Measurements from ENCODE around the gene TENT5C. TPM values are rescaled to one million over a fixed set of nuclear protein-coding genes. Genes with fewer than 3 reads are reported as not detected.
A peak's percentile ranks its signal among the peaks of the same experiment; 100 is the strongest.

Gene TENT5C
- polyA plus RNA-seq, 2 donors, result 0.20 to 0.29 TPM

- no peaks in the 10 kb centered on the region for H3K27me3 ChIP-seq (ENCODE audit: control insufficient read depth in 1 of 2, insufficient read depth in 2 of 2, low read length in 2 of 2)
- WGBS, 2 donors, result 68 to 70% methylated on average over 12 of the region's 12 CpGs
- no peaks in the 10 kb centered on the region for H3K9me3 ChIP-seq (ENCODE audit: control insufficient read depth in 2 of 2, insufficient read depth in 1 of 2, low read depth in 1 of 2, low read length in 1 of 2)
- no peak overlapping the region for H3K27ac ChIP-seq (ENCODE audit: low read depth in 2 of 2, low read length in 1 of 2)
- peaks cover 2 to 12% of the 10 kb centered on the region in 2 donors for H3K4me1 ChIP-seq (ENCODE audit: control insufficient read depth in 2 of 2, insufficient read depth in 2 of 2, low read length in 1 of 2)
- no peaks in the 10 kb centered on the region for H3K36me3 ChIP-seq (ENCODE audit: control insufficient read depth in 2 of 2, insufficient read depth in 2 of 2, low read length in 1 of 2)
- no peak overlapping the region for H3K4me3 ChIP-seq (ENCODE audit: low read depth in 1 of 2, low read length in 2 of 2)
Observed at GRCh38 chr1:117655220-117655577, 49.4 kb downstream of the TENT5C start.

DNA sequence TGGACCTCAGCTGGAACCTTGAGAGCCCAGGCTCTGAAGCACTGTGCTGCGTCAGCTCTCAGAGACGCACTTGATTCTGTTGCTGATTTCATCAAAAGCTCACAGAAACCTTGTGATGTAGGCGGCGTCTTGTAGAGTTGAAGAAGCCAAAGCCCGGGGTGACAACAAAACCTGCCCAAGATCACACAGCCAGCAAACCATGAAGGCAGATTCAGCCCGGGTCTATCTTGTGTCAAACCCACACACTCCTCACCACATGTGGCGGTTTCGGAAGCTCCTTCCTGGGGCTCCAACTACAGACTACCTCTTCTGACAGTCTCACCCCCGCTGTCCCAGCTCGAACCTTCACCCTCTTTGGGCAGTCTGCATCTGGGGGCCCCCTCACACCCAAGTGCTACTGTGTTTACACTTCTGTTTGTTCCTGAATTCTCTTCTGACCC lies 50.4 kb downstream of the TENT5C start:
- Histone ChIP-seq H3K27ac (ENCODE audit: low read depth in 2 of 2, low read length in 1 of 2) (peak overlapping the region in 1 of 2 donors; percentile 3), H3K4me1 (ENCODE audit: control insufficient read depth in 2 of 2, insufficient read depth in 2 of 2, low read length in 1 of 2) (peaks cover 2 to 12% of the 10 kb centered on the region in 2 donors)

GRCh38 chr1:117657031-117657430 lies 51.2 kb downstream of the TENT5C start:
- 16 to 30% methylated on average over 3 of the region's 3 CpGs for WGBS, 2 donors
- H3K27me3 ChIP-seq (ENCODE audit: control insufficient read depth in 1 of 2, insufficient read depth in 2 of 2, low read length in 2 of 2), result no peaks in the 10 kb centered on the region
- H3K4me1 ChIP-seq (ENCODE audit: control insufficient read depth in 2 of 2, insufficient read depth in 2 of 2, low read length in 1 of 2), result peaks cover 2 to 12% of the 10 kb centered on the region in 2 donors
- H3K4me3 ChIP-seq (ENCODE audit: low read depth in 1 of 2, low read length in 2 of 2), result no peak overlapping the region
- H3K9me3 ChIP-seq (ENCODE audit: control insufficient read depth in 2 of 2, insufficient read depth in 1 of 2, low read depth in 1 of 2, low read length in 1 of 2), result no peaks in the 10 kb centered on the region
- H3K36me3 ChIP-seq (ENCODE audit: control insufficient read depth in 2 of 2, insufficient read depth in 2 of 2, low read length in 1 of 2), result no peaks in the 10 kb centered on the region
- H3K27ac ChIP-seq (ENCODE audit: low read depth in 2 of 2, low read length in 1 of 2), result no peak overlapping the region

More for the DNA sequence above, 50.4 kb downstream of the TENT5C start:
- no peaks in the 10 kb centered on the region for H3K27me3 ChIP-seq (ENCODE audit: control insufficient read depth in 1 of 2, insufficient read depth in 2 of 2, low read length in 2 of 2)
- no peaks in the 10 kb centered on the region for H3K9me3 ChIP-seq (ENCODE audit: control insufficient read depth in 2 of 2, insufficient read depth in 1 of 2, low read depth in 1 of 2, low read length in 1 of 2)
- H3K4me3 ChIP-seq (ENCODE audit: low read depth in 1 of 2, low read length in 2 of 2), result no peak overlapping the region
- WGBS, 2 donors, result 66 to 81% methylated on average over 10 of the region's 10 CpGs
- H3K36me3 ChIP-seq (ENCODE audit: control insufficient read depth in 2 of 2, insufficient read depth in 2 of 2, low read length in 1 of 2), result no peaks in the 10 kb centered on the region

DNA sequence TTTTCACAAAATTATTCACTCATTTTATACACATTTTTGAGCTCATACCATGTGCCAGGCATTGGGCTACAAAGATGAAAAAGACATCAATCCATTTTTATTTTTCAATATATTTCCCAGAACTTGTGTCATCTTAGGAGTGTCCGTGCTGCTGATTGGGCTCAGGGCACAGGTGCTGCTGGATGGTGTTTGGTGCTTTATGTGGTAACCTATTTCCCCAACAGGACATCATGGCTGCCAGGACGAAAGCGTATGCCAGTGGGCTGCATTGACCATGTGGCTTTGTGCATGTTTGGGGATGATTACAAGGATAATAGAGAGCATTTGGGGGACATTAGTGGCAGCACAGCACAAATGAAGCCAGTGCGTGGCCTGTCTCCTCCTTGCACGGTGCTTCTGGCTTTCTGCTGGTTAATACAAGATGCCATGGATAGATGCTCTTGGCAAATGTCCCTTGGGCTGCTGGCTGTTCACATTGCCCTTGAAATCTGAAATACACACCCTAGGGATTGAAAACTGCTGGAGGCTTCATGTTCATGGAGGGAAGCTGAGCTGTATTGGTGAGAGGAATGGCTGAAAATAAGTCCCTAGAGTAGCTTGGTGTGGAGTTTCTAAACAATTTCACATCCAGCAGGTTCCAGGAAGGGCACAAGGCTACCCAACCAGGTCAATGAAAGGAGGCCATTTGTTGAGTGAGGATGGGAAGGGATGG lies 52.3 kb downstream of the TENT5C start:
- peaks cover 2 to 12% of the 10 kb centered on the region in 2 donors for H3K4me1 ChIP-seq (ENCODE audit: control insufficient read depth in 2 of 2, insufficient read depth in 2 of 2, low read length in 1 of 2)
- H3K27ac ChIP-seq (ENCODE audit: low read depth in 2 of 2, low read length in 1 of 2), result no peak overlapping the region
- WGBS, 2 donors, result 89 to 92% methylated on average over 5 of the region's 5 CpGs
- no peaks in the 10 kb centered on the region for H3K27me3 ChIP-seq (ENCODE audit: control insufficient read depth in 1 of 2, insufficient read depth in 2 of 2, low read length in 2 of 2)
- H3K4me3 ChIP-seq (ENCODE audit: low read depth in 1 of 2, low read length in 2 of 2), result no peak overlapping the region
- H3K36me3 ChIP-seq (ENCODE audit: control insufficient read depth in 2 of 2, insufficient read depth in 2 of 2, low read length in 1 of 2), result no peaks in the 10 kb centered on the region
- no peaks in the 10 kb centered on the region for H3K9me3 ChIP-seq (ENCODE audit: control insufficient read depth in 2 of 2, insufficient read depth in 1 of 2, low read depth in 1 of 2, low read length in 1 of 2)

DNA sequence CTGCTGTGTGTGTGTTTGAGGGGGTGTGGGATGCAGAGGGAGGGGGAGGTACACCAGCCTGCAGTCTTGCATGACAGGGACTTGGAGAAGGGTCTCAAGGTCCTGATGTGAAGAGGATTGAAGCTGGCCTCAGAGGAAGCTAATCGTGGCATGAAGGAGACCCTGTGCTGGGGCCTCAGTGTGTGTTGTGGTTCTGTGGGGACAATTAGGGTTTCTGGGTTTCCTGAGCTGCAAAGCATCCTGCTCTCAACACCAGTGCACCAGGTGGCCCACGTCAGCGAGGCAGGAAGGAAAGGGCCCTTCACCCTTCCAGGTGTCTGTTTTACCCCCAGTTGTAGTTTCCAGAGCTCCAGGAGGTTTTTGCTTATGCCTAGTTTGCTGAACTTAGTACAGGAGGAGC lies 52.8 kb downstream of the TENT5C start:
- Histone ChIP-seq H3K4me1 (ENCODE audit: control insufficient read depth in 2 of 2, insufficient read depth in 2 of 2, low read length in 1 of 2) (peaks cover 2 to 12% of the 10 kb centered on the region in 2 donors), H3K36me3 (ENCODE audit: control insufficient read depth in 2 of 2, insufficient read depth in 2 of 2, low read length in 1 of 2) (no peaks in the 10 kb centered on the region), H3K27ac (ENCODE audit: low read depth in 2 of 2, low read length in 1 of 2) (no peak overlapping the region), H3K4me3 (ENCODE audit: low read depth in 1 of 2, low read length in 2 of 2) (no peak overlapping the region), H3K9me3 (ENCODE audit: control insufficient read depth in 2 of 2, insufficient read depth in 1 of 2, low read depth in 1 of 2, low read length in 1 of 2) (no peaks in the 10 kb centered on the region), H3K27me3 (ENCODE audit: control insufficient read depth in 1 of 2, insufficient read depth in 2 of 2, low read length in 2 of 2) (no peaks in the 10 kb centered on the region)
- 68 to 72% methylated on average over 3 of the region's 3 CpGs for WGBS, 2 donors

GRCh38 chr1:117659550-117660270 lies 53.9 kb downstream of the TENT5C start:
- WGBS, 2 donors, result 45 to 46% methylated on average over 6 of the region's 6 CpGs
- Histone ChIP-seq H3K27me3 (ENCODE audit: control insufficient read depth in 1 of 2, insufficient read depth in 2 of 2, low read length in 2 of 2) (no peaks in the 10 kb centered on the region), H3K9me3 (ENCODE audit: control insufficient read depth in 2 of 2, insufficient read depth in 1 of 2, low read depth in 1 of 2, low read length in 1 of 2) (no peaks in the 10 kb centered on the region), H3K4me1 (ENCODE audit: control insufficient read depth in 2 of 2, insufficient read depth in 2 of 2, low read length in 1 of 2) (peaks cover 2 to 12% of the 10 kb centered on the region in 2 donors), H3K36me3 (ENCODE audit: control insufficient read depth in 2 of 2, insufficient read depth in 2 of 2, low read length in 1 of 2) (no peaks in the 10 kb centered on the region), H3K27ac (ENCODE audit: low read depth in 2 of 2, low read length in 1 of 2) (no peak overlapping the region), H3K4me3 (ENCODE audit: low read depth in 1 of 2, low read length in 2 of 2) (no peak overlapping the region)

DNA sequence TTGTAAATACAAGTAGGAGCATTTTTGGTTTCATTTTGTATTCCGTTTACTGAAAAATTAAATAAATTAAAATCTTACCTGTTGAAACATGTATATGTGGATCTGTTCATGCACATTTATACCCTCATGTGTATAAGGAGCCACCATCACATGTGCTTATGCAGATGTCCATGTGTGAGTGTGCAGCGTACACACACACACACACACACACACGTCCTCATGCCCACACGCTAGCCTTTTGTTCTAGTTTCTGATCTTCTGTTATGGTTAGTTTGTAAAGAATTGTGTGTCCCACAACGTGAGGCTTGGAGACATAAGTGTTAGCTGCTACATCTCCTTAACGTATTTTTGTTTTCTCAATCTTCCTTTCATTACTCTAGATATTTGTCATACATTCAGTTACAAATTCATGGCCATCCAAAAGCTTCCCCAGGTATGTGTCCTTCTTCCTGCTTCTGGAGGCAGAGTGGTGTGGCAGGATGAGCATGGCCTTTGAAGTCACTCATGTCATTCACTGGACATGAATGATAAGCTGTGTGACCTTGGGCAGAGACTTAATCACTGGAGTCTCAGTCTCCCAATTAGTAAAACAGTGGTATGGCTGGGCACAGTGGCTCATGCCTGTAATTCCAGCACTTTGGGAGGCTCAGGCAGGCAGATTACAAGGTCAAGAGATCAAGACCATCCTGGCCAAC lies 54.6 kb downstream of the TENT5C start:
- Histone ChIP-seq H3K27me3 (ENCODE audit: control insufficient read depth in 1 of 2, insufficient read depth in 2 of 2, low read length in 2 of 2) (no peaks in the 10 kb centered on the region), H3K4me1 (ENCODE audit: control insufficient read depth in 2 of 2, insufficient read depth in 2 of 2, low read length in 1 of 2) (peaks cover 2 to 9% of the 10 kb centered on the region in 2 donors), H3K9me3 (ENCODE audit: control insufficient read depth in 2 of 2, insufficient read depth in 1 of 2, low read depth in 1 of 2, low read length in 1 of 2) (no peaks in the 10 kb centered on the region), H3K4me3 (ENCODE audit: low read depth in 1 of 2, low read length in 2 of 2) (no peak overlapping the region), H3K27ac (ENCODE audit: low read depth in 2 of 2, low read length in 1 of 2) (no peak overlapping the region), H3K36me3 (ENCODE audit: control insufficient read depth in 2 of 2, insufficient read depth in 2 of 2, low read length in 1 of 2) (no peaks in the 10 kb centered on the region)
- 61 to 62% methylated on average over 6 of the region's 6 CpGs for WGBS, 2 donors

GRCh38 chr1:117661027-117661426 lies 55.2 kb downstream of the TENT5C start:
- 77 to 82% methylated on average over 6 of the region's 6 CpGs for WGBS, 2 donors
- H3K27ac ChIP-seq (ENCODE audit: low read depth in 2 of 2, low read length in 1 of 2), result no peak overlapping the region
- no peaks in the 10 kb centered on the region for H3K27me3 ChIP-seq (ENCODE audit: control insufficient read depth in 1 of 2, insufficient read depth in 2 of 2, low read length in 2 of 2)
- H3K4me3 ChIP-seq (ENCODE audit: low read depth in 1 of 2, low read length in 2 of 2), result no peak overlapping the region
- no peaks in the 10 kb centered on the region for H3K36me3 ChIP-seq (ENCODE audit: control insufficient read depth in 2 of 2, insufficient read depth in 2 of 2, low read length in 1 of 2)
- H3K4me1 ChIP-seq (ENCODE audit: control insufficient read depth in 2 of 2, insufficient read depth in 2 of 2, low read length in 1 of 2), result peaks cover 2 to 9% of the 10 kb centered on the region in 2 donors
- no peaks in the 10 kb centered on the region for H3K9me3 ChIP-seq (ENCODE audit: control insufficient read depth in 2 of 2, insufficient read depth in 1 of 2, low read depth in 1 of 2, low read length in 1 of 2)

DNA sequence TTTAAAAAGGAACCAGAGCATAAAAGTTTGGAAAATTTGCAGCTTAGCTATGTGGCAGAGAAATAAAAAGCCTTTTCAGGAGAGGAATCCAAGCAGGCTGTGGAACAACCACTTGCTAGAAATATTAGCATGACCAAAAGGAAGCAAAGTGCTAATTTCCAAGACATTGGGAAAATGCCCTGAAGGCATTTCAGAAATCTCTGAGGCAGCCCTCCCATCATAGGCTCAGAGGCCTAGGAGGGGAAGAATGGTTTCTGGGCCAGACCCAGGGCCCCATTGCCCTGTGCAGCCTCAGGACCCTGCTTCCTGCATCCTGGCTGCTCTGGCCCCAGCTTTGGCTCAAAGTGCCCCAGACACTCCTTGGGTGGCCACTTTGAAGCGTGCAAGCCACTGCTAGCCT lies 56.8 kb downstream of the TENT5C start:
- 87 to 100% methylated on average over 1 of the region's 1 CpG for WGBS, 2 donors
- Histone ChIP-seq H3K27me3 (ENCODE audit: control insufficient read depth in 1 of 2, insufficient read depth in 2 of 2, low read length in 2 of 2) (no peaks in the 10 kb centered on the region), H3K27ac (ENCODE audit: low read depth in 2 of 2, low read length in 1 of 2) (no peak overlapping the region)

More for the DNA sequence above, 56.8 kb downstream of the TENT5C start:
- H3K9me3 ChIP-seq (ENCODE audit: control insufficient read depth in 2 of 2, insufficient read depth in 1 of 2, low read depth in 1 of 2, low read length in 1 of 2), result no peaks in the 10 kb centered on the region
- H3K4me1 ChIP-seq (ENCODE audit: control insufficient read depth in 2 of 2, insufficient read depth in 2 of 2, low read length in 1 of 2), result peaks cover 2 to 9% of the 10 kb centered on the region in 2 donors
- H3K4me3 ChIP-seq (ENCODE audit: low read depth in 1 of 2, low read length in 2 of 2), result no peak overlapping the region
- no peaks in the 10 kb centered on the region for H3K36me3 ChIP-seq (ENCODE audit: control insufficient read depth in 2 of 2, insufficient read depth in 2 of 2, low read length in 1 of 2)
